M059J (cell line): ENCODE data around the gene UCMA. TPM values are rescaled to one million over a fixed set of nuclear protein-coding genes. Genes with fewer than 3 reads are reported as not detected.

ENCODE experiments used
- DNase-seq: peaks from one replicate; pipeline ENCODE4 v3.0.0-alpha.2; 2012; ENCODE audit warnings: low read depth
- total RNA-seq: library from RNA; depleted of rRNA; stranded (reverse); fragments of >200 nt; shearing (Covaris generic); gene quantifications from 2 replicates; pipeline ENCODE4 v1.2.3, GENCODE V29; 2014; rRNA removed

UCMA gene
- total RNA-seq, 1 experiment from 2014 or later = not detected

- DNase-seq = no peak
Measured at GRCh38 chr10:13187135-13187534, 47.0 kb downstream of the UCMA start.

DNA sequence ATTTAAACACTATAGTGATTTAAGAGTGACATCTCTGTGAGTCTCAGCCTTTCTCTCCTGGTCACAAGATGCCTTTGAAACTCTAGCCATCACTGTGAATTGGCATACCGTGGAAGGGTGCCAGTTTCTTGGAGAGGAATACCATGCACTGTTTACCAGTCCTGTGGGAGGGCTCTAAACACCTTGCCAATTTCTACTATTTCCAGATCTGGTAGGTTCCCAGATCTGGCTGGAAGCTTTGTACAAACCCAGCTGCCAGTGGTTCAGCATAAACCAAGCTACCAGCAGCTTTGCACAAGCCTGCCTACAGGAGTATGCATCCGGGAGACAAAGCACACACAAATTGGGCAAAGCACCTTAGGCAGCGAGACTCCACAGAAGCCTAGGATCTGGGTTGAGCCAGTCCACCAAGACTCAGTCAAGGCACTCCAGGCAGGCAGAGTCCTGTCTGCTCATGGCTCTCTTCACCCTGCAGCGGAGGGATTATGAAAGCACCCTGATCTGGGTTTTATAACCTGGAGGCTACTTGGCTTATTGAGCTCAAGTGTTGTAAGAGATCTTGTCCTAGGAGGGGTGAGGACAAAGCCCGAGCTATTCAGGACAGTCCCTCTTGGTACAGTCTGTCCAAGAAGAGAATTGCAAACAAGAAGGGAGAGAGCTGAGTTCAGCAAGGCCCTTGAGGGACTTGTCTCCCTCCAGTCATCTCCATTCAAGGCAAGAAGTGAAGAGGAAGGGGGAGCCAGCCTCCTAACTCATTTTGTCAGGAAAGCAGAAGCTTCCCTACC lies 49.3 kb downstream of the UCMA start:
- no peak for DNase-seq

GRCh38 chr10:13184276-13184675 lies 49.9 kb downstream of the UCMA start:
- no peak for DNase-seq

- no peak for DNase-seq
Measured at GRCh38 chr10:13183625-13184024, 50.5 kb downstream of the UCMA start.

DNA sequence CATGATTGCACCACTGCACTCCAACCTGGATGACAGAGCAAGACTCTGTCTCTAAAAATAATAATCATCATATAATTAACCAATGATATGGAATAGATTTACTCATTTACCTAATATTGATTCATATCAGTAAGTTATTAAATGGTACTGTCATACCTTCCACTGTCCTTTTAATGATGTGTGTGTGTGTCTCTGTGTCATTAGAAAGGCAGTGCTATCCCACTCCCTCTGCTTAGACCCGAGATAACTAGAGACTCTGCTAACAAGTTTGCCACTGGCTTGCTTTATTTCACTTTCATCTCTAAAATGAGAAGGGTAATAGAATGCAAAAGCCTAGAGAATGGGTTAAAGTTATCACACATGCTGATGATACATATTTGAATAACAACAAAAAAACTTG lies 51.8 kb downstream of the UCMA start:
- no peak for DNase-seq

GRCh38 chr10:13180788-13181187 lies 53.4 kb downstream of the UCMA start:
- DNase-seq = no peak

GRCh38 chr10:13173616-13174015 lies 60.6 kb downstream of the UCMA start:
- DNase-seq = no peak

Other genes starting within 250 kb of the UCMA start
- 2.0 and 2.6 TPM in 2 replicates for gene CCDC3, start 232.7 kb downstream of the UCMA start, total RNA-seq
- gene OPTN, start 134.2 kb downstream of the UCMA start, total RNA-seq = 15.9 and 33.4 TPM in 2 replicates
- gene MCM10, start 72.8 kb downstream of the UCMA start, total RNA-seq = 9.4 and 11.6 TPM in 2 replicates
- gene PHYH, start 65.7 kb upstream of the UCMA start, total RNA-seq = 5.6 and 7.2 TPM in 2 replicates
- 17.7 and 26.5 TPM in 2 replicates for gene SEPHS1, start 113.9 kb upstream of the UCMA start, total RNA-seq